ENCODE data around the gene ASPDH.
"Not testable (repeated sequence)": the region's sequence is repeated elsewhere in the genome, so short reads cannot be mapped to it uniquely, and the experiment has no call there.

ASPDH gene

DNA sequence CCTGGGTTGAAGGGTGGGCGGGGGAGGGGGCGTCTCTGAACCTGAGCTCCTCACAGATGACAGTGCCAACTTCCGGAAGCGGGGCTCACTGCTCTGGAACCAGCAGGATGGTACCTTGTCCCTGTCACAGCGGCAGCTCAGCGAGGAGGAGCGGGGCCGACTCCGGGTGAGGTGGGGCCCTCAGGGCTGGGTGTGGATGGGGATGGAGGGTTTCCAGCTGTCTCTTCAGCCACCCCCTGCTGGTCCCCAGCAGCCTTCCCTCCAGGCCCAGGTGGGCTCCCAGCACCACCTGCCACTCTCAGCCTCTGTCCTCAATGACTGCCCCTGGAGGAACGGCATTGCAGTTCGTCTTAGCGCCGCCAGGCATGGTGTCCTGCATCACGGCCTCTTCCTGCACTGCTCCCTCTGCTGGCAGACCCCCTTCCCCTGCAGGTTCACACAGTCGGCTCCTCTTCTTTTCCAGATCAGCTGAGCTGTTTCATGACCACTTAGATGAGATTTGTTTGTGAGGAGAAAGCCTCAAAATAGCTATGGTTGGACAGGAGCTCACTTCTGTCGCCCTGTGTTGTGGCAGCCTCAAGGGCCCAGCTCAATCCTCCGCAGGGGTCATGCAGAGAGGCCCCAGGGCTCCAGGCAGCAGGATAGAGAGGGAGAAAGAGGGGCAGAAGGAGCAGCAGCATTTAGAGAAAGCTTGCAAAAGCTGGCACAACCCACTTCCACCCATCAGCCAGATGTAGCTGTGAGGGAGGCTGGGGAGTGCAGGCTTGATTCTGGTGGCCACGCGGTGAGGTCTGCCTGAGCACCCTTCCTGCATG is 34.6 kb downstream of the ASPDH start:
- no peak for DNase-seq (ENCODE audit: low read depth, low spot score)

GRCh38 chr19:50477751-50478515 is 35.8 kb downstream of the ASPDH start:
- no peak for DNase-seq (ENCODE audit: low read depth, low spot score)

- no peak for DNase-seq (ENCODE audit: low read depth, low spot score)
Measured at GRCh38 chr19:50476907-50477238, 36.8 kb downstream of the ASPDH start.

GRCh38 chr19:50476224-50476906 is 37.3 kb downstream of the ASPDH start, which contains the start of the genes EMC10 and GARIN5A:
Gene EMC10 (plus strand): TSS chr19:50476507. CDS start chr19:50476545, 38 bp downstream.
Gene GARIN5A (minus strand): TSS chr19:50476848. CDS start chr19:50476388, 460 bp downstream.
- DNase-seq (ENCODE audit: low read depth, low spot score), result peak; percentile 99

- no peak for DNase-seq (ENCODE audit: low read depth, low spot score)
Measured at GRCh38 chr19:50475736-50476223, 37.9 kb downstream of the ASPDH start.

- no peak for DNase-seq (ENCODE audit: low read depth, low spot score)
Measured at GRCh38 chr19:50475101-50475568, 38.6 kb downstream of the ASPDH start.

DNA sequence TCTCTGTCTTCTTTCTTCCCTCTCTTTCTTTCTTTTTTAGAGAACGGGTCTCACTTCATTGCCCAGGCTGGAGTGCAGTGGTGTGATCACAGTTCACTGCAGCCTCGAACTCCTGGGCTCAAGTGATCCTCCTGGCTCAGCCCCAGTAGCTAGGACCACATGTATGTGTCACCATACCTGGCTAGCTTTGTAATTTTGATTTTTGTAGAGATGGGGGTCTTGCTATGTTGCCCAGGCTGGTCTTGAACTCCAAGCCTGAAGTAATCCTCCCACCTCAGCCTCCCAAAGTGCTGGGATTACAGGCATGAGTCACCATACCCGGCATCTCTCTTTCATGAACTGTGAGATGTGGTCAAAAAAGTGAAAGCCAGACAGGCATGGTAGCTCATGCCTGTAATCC is 40.4 kb downstream of the ASPDH start:
- DNase-seq (ENCODE audit: low read depth, low spot score), result not testable (repeated sequence)

GRCh38 chr19:50468818-50469217 is 44.9 kb downstream of the ASPDH start:
- DNase-seq (ENCODE audit: low read depth, low spot score), result no peak

DNA sequence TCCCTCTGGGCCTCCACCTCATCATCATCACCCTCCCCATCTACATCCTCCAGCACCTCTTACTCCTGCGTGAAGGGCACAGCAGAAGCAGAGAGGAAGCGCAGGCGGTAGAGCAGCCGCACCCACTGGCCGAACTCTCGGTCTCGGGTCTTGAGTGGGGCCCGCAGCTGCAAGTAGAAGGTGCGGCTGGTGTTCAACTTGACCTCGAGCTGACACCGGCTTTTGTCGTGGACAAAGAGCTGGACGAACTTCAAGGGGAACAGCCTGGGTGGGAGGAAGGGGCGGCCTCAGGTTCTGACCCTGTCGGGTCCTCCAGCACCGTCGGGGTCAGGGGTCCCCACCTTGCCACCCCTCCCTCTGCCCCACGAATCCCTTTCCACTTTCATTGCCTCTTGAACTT is 46.1 kb downstream of the ASPDH start:
- DNase-seq (ENCODE audit: low read depth, low spot score), result no peak

DNA sequence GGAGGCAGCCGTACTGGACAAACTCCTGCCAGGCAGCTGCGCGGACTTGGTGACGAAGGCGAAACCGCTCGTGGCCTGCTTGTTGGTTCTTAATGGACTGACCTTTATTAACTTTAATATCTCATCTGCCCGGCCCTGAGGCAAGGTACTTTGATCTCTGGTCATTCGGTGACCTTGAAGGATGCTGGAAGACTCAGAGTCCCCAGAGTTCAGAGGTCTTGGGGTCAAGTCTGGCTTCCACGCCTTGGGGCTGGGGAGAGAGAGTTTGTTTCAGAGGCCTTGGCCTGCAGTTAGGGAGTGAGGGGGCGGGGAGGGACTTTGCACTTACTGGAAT is 47.0 kb downstream of the ASPDH start:
- no peak for DNase-seq (ENCODE audit: low read depth, low spot score)

- DNase-seq (ENCODE audit: low read depth, low spot score), result peak; percentile 38
Measured at GRCh38 chr19:50465986-50466705, 47.6 kb downstream of the ASPDH start.

- DNase-seq (ENCODE audit: low read depth, low spot score), result no peak
Measured at GRCh38 chr19:50465000-50465399, 48.7 kb downstream of the ASPDH start.

- DNase-seq (ENCODE audit: low read depth, low spot score), result no peak
Measured at GRCh38 chr19:50464348-50464747, 49.4 kb downstream of the ASPDH start.

DNA sequence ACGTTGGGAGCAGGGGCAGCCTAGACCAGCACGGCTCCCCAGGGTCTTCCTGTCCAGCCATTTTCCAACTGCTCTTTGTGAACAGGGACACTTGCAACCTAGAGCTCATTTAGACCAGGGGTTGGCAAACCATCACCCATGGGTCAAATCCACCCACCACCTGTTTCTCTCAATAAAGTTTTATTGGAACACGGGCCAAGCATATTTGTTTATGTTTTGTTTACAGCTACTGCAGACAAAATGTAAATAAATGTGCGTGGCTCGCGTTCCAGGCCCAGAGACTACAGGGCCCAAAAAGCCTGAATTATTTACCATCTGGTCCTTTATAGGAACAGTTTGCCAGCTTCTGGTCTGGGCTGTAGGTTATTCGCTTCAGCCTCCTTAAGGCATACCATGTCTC is 50.7 kb downstream of the ASPDH start:
- no peak for DNase-seq (ENCODE audit: low read depth, low spot score)

All from astrocyte of the hippocampus (primary cell).